Measurements from ENCODE around the gene CDC20.
"Not testable (repeated sequence)": the region's sequence is repeated elsewhere in the genome, so short reads cannot be mapped to it uniquely, and the experiment has no call there.

CDC20 gene

GRCh38 chr1:43383449-43383848 is 24.7 kb downstream of the CDC20 start:
- no peak for DNase-seq (ENCODE audit: low read depth)

DNA sequence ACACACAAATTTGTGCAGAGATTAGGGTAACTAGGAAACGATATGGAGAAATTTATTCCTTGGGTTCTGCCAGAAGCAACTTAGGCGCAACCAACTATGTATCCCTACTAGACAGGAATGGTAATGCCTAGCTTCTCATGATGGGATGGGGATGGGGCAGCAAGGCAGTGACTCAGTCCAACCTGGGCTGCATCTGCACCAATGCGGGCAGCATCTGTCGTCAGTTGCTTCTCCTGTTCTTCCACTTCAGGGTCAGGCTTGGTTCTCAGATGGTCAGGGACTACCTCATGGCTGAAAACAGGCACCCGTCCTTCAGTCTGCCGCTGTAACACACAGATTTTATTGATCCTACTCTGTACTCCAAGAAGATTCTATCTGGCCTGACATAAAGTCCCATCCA is 27.9 kb downstream of the CDC20 start:
- DNase-seq (ENCODE audit: low read depth): no peak

DNA sequence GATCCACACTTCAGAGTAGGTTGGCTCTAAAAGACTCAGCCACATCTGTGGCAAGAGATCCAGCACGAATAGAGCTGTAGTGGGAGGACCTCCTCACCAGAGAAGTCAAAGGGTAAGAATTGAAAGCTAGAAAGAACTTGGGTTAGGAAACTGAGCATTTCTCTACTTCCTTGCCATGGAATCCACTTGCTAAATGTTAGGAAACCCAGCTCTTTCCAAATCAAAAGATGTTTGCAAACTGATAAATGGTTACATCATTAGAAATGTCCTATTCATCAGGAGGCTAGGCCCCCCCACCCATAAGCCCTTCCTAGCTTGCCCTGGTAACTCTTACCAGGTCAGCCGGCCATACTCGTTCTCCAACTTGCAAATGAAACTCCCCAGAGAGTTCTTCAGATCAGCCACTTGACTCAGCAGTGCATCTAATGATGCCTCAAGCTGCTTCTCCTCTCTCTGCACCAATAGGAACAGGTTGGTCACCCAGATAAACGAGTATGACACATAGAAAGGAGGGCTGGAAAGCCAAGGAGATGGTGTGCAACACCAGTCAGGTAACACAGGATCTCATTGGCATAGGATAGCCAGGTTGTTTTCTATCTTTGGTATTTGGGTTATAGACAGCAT is 29.3 kb downstream of the CDC20 start:
- DNase-seq (ENCODE audit: low read depth): no peak

DNA sequence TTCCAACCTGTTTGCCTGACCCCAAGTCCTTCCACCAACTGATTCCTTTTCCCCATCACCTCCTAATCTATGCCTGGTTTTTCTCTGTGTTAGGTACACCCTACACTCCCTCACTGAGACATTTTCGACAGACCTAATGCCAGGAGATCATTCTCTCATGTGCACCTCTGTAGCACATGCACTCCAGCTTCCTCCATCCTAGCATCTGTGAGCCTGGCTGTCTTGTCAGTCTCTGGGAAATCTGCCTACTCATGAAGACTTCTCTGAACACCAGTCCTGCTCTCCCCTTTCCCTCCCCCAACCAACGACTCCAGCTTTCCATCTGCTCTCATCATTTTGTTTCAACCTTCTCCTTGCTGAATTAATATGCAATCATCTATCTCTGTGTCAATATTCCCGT is 29.8 kb downstream of the CDC20 start:
- no peak for DNase-seq (ENCODE audit: low read depth)

- peak; percentile 91 for DNase-seq (ENCODE audit: low read depth)
Observed at GRCh38 chr1:43389326-43390313, 30.8 kb downstream of the CDC20 start, which contains the start of the genes MED8 and SZT2. Gene MED8, minus strand, starts transcription at chr1:43389800. Its CDS starts 36 bp downstream, at chr1:43389764. Gene SZT2, plus strand, starts transcription at chr1:43389899. Its CDS starts 70 bp downstream, at chr1:43389969.

DNA sequence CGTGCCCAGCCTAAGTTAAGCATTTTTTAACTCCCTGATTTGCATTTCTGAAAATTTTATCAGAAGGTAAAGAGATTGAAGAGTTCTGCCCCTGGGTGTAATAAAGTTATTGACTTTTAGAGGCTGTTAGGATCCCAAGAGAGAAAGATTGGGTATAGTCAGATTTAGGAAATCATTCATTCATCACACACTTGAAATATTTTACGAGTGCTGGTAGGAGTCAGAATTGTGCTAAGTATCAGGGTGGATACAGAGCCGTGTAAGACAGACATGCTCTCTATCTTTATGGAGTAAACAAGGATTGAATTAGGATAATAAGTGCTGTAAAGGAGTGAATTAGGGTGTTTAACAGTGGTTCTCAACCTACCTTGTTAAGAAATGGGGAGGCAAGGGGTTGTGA is 33.9 kb downstream of the CDC20 start:
- DNase-seq (ENCODE audit: low read depth): no peak

GRCh38 chr1:43395523-43395922 is 36.7 kb downstream of the CDC20 start:
- DNase-seq (ENCODE audit: low read depth): no peak

DNA sequence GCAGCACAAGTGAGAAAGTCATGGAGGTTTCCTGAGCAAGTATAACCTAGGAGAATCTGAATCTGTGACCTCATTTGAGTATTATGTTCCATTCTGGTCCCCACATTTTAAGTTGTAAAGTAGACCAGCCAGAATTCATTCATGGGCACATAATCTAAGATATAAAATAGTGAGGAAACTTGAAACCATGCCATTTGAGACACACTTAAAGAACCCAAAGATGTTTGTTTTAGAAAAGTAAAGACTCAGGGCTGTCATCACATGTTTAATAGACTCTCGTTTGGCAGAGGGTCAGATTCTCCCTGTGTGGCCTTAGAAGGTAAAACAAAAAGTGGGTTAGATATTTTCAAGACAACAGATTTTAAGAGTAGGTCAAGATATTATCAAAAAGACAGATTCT is 37.3 kb downstream of the CDC20 start:
- no peak for DNase-seq (ENCODE audit: low read depth)

DNA sequence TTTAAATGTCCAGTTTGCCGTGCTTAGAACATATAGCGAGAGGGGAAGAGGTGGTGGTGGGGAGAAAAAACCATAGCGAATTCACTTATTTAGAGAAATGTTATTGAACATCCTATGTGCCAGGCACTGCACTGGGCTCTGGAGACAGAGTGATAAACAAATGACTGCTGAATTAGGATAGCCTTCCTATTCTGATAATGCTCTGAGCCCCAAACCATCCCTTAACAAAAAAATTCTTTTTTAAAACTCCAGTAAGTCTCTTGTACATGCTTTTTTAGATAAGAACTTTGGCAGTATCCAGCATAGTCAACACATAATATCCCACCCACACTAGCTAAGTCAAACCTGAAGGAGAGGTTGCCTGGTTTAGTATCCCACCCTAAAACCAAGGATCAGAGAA is 39.4 kb downstream of the CDC20 start:
- DNase-seq (ENCODE audit: low read depth): no peak

- DNase-seq (ENCODE audit: low read depth): not testable (repeated sequence)
Observed at GRCh38 chr1:43400441-43400840, 41.7 kb downstream of the CDC20 start.

- DNase-seq (ENCODE audit: low read depth): no peak
Observed at GRCh38 chr1:43402089-43402865, 43.5 kb downstream of the CDC20 start.

GRCh38 chr1:43404353-43404752 is 45.6 kb downstream of the CDC20 start:
- DNase-seq (ENCODE audit: low read depth): no peak

DNA sequence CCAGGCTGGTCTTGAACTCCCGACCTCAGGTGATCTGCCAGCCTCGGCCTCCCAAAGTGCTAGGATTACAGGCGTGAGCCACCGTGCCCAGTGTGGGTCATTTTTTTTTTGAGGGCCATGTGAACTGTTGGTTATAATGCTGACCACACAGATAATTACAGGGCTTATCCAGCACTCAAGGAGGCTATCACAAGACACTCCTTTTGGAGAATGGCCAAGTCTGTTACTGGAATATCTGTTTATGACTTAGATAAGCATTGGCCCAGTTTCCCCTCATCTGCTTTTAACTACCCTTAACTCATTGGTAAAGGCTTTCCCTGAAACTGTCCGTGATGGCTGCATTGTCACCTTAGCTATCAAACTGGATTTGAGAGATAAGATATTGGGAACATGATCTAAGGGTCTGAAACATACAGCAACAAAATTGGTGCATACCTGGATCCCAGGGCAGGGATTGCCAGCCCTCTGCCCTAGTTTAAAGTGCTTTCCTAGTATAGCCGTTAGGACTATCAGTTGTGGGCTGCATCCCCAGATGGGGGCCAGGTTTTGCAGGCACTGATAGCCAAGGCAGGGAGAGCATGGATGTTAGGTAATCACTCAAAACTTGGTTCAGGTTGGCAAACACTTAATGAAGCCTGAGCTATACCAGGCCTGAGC is 46.6 kb downstream of the CDC20 start:
- no peak for DNase-seq (ENCODE audit: low read depth)

DNA sequence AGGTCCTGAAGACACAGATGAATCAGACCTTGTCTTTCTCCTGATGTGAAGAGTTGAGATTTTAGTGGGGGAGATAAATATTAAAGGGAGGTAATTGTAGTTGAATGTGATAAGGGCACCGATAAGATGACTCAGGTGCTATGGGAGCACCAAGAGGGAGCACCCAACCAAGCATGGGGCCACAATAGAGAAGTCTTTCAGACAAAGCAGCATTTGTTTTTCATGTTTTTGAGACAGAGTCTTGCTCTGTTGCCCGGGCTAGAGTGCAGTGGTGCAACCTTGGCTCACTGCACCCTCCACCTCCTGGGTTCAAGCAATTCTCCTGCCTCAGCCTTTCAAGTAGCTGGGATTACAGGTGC is 47.1 kb downstream of the CDC20 start:
- no peak for DNase-seq (ENCODE audit: low read depth)

DNA sequence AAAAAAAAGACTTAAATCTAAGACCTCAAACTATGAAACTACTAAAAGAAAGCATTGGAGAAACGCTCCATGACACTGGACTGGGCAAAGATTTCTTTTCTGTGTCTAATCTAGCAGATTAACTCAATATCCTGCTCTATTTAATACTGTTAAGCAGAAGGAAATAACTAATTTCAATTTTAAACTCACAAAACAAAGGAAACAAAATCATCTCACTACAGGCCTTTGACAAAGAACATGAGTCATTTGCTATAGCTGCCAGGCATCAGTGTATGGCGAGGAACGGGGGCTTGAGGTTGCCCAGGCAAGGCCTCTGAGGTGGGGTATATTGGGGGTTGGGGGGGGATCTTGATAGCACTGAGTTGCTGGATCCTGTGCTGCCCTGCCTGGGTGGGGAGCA is 51.8 kb downstream of the CDC20 start:
- DNase-seq (ENCODE audit: low read depth): no peak
